GM18511 (cell line): ENCODE results near the gene E2F7.

Experiments used
- ATAC-seq: cut with Tn5 transposase; IDR thresholded peaks from one replicate; pipeline ENCODE4 v1.9.1; 2021; ENCODE audit warnings: mild to moderate bottlenecking, moderate library complexity; ENCODE audit not compliant: unreplicated experiment

Gene E2F7

DNA sequence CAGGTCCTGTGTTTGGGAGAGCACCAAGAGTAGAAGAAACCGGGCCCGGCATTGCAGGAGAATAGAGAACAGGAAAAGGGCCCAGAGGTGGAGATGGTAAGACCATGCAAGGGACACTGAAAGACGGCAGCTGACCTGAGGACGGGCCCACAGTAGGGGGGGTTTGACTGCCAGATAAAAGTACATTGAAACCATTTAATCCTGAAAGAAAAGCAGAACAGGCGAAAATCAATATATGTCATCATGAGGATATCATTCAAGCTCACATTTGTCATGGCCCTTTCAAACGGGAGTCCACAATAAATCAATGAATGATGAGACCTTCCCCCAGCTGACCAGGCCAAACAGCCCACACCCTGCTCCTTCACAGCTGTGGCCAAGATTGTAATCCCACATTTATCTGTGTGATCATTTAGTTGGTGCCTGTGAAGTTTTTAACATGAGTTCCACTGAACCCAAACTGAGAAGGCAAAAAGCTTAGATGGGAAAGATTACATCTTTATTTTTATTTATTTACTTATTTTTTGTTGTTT lies 39.5 kb downstream of the E2F7 start:
- no peak for ATAC-seq

DNA sequence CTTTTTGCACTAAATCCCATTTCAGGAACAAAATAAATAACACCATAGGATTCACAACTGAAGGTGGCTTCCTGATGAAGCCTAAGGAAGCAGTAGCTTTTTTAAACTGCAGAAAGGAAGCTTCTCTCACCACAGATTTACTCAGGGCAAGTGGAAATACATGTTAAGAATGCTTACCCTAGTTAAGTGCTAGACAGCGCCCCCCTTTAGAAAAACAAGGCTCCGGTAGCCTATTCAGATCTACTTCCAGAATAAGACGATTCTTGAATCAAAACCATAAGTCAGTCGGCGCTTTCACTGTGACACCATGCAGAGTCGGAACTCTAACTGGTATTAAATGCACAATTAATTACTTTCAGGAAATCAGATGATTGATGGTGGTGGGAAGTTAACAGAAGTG lies 41.9 kb downstream of the E2F7 start:
- ATAC-seq = no peak

DNA sequence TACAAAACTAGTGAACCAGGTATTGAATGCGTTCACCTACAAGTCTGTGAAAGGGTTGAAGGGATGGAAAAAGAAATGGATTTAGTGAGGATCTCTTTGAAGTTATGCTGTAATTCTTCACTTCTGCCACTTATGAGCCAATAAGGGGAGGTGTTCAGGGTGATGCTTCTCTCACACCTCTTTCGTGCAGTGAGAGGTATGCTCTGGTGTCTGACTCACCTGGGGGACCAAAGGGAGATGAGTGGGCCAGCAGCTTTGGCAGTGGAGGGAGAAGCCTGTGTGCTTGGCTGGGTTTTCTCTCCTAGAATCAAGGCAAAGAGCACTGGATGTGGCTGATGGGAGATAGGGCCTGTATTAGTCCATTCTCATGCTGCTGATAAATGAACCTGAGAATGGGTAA lies 45.4 kb downstream of the E2F7 start:
- ATAC-seq = no peak

GRCh38 chr12:77016606-77017005 lies 48.8 kb downstream of the E2F7 start:
- ATAC-seq = no peak

DNA sequence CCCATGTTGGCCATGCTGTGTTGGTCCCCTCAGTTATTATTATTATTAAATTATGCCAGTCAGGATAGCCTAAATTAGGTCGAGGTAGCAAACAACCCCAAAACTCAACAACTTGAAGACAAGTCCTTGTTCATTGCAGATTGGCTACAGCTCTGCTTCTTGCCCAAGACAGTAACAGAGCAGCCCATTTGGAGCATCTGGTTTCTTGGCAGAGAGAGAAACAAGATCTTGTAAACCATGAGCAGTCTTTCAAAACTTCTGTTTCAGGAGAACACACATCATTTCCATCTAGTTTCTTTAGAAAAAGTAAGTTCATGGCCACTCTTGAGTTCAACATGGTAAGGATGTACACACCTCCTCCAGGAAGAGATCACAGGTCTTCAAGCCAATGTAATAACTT lies 52.3 kb downstream of the E2F7 start:
- no peak for ATAC-seq

DNA sequence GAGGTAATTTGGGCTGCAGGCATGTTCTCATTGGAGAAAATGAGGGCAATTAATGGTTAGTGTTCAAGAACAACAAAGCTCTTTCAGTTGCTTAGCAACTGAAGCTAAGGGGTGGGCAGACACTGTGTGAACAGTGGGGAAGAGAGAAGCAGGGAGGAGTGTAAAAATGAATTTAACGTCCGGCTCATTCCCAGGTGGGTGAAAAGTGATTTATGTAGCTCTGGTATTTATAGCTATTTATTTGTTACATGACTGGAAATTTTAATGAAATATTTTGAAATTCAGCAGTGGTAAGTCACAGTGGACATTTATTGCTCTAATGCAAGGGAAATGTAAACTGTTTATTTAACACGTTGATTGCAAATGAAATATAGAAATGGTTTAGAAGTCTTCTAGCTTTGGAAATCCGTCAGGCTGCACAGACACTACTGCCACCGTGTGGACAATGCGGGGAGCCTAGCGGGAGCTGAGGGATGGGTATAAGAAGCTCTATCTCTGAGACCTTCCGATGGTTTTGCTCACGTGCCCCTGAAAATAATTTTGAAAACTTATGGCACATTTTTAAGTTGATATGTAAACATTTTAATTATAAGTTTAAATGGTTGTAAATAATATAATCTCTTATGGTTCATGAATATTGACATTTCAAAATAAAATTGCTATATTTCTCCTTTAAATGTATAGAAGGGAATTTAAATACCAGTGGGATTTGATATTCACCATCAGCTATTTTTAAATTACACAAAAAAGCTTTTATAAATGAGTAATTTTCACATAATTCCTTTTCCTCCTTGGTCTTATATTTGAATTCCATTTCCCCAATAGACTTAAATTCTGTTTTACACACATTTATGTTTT lies 54.4 kb downstream of the E2F7 start:
- peak; percentile 86 for ATAC-seq

- ATAC-seq = no peak
Measured at GRCh38 chr12:77007476-77007875, 57.9 kb downstream of the E2F7 start.

DNA sequence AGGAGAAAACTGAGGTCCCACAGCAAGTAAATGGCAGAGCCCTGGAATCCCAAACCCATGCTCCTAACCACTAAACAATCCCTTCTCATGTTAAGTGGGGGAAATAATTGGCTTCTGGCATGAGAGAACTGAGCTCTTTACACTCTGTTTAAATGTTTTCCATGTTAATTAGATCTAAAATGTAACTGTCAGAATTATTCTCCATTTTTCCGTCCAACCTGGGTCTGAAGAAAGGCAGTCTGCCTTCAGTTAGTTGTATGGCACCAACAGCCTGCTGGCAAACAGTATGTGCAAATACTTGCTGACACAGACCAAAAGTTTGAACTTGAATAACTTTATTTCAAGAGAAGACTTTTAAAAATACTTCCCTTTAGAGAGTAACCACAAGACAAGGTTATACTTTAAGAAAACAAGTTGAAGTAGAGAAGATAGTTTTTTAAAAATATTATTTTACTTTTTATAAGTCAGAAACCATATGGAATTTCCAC lies 59.7 kb downstream of the E2F7 start:
- ATAC-seq = no peak

GRCh38 chr12:77003914-77004313 lies 61.5 kb downstream of the E2F7 start:
- no peak for ATAC-seq

- no peak for ATAC-seq
Measured at GRCh38 chr12:77003246-77003645, 62.1 kb downstream of the E2F7 start.

GRCh38 chr12:77002382-77002781 lies 63.0 kb downstream of the E2F7 start:
- no peak for ATAC-seq

GRCh38 chr12:77001276-77001675 lies 64.1 kb downstream of the E2F7 start:
- ATAC-seq = no peak

GRCh38 chr12:76998908-76999556 lies 66.3 kb downstream of the E2F7 start:
- ATAC-seq = no peak

- no peak for ATAC-seq
Measured at GRCh38 chr12:76998386-76998785, 67.0 kb downstream of the E2F7 start.

DNA sequence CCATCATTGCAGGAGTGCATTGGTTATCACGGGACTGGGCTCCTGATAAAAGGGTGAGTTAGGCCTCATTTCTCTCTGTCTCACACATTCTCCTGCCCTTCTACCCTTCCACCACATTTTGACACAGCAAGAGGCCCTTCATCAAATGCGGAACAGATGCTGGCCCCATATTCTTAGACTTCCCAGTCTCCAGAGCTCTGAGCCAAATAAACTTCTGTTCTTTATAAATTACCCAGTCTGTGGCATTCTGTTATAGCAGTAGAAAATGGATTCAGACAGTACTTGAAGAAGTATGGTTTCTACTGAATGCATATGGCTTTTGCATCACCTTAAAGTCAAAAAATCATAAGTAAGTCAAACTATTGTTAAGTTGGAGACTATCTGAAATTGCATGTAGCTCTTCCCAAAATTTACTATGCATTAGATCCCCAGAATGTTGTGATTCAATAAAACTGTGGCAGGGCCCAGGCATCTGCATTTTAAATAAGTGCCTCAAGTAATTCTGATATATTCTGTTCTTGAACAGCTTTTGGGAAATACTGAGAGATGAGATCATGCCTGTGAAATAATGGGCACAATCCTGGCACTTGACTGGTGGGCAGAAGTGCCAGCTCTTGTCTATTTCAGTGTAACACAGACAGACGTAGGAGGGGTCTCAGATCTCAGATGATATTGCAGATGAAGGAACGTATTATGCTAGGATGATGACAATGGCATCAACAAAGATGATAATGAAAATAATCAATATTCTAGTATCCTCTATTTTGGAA lies 68.2 kb downstream of the E2F7 start:
- no peak for ATAC-seq

DNA sequence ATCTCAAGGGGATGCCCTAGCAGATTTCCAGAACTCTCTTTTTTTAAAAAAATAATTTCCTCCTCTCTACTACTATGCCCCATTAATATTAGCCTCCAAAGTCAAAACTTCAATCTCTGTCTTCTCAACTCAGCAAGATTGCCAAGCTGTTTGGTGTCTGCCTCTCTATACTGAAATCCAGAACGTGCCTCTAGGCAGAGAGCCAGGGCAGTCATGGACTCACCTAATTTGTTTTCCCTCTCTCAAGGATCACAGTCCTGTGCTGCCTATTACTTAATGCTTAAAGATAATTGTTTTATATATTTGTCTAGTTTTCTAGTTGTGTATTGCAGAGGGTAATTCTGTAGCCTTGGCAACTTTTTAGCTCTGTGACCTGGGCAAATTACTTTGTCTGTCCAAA lies 74.7 kb downstream of the E2F7 start:
- no peak for ATAC-seq

GRCh38 chr12:76984566-76984965 lies 80.8 kb downstream of the E2F7 start:
- no peak for ATAC-seq

DNA sequence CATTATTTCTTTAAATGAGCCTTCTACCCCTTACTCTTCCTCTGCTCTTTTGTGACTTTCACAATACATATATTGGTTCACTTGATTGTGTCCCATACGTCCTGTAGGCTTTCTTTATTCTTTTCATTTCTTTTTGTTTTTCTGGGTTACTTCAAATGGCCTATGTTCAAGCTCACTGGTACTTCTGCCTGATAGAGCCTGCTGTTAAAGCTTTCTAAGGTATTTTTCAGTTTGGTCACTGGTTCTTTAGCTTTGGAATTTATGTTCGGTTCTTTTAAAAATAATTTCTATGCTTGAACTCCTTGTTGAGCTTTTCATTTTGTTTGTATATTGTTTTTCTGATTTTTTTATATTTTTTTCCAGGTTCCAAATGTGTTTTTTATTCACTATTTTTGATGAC lies 81.9 kb downstream of the E2F7 start:
- no peak for ATAC-seq

GRCh38 chr12:76980196-76980595 lies 85.2 kb downstream of the E2F7 start:
- ATAC-seq = no peak

- ATAC-seq = no peak
Measured at GRCh38 chr12:76976777-76977382, 88.5 kb downstream of the E2F7 start.
